GM12891 (cell line): ENCODE measurements around the gene ATP1A4.

ENCODE experiments used
- PAX5 ChIP-seq: IDR thresholded peaks from 2 replicates; pipeline ENCODE4 v1.6.1; 2011; ENCODE audit warnings: low read length, moderate library complexity, mild to moderate bottlenecking; ENCODE audit not compliant: insufficient read depth, severe bottlenecking
- POLR2A ChIP-seq: IDR thresholded peaks from 2 replicates; pipeline ENCODE4 v1.6.1; 2011; ENCODE audit warnings: low read depth, low read length, control low read depth
- POLR2AphosphoS5 ChIP-seq: IDR thresholded peaks from 2 replicates; pipeline ENCODE4 v1.6.1; 2011; ENCODE audit warnings: low read depth, low read length, control low read depth
- POU2F2 ChIP-seq: IDR thresholded peaks from 2 replicates; pipeline ENCODE4 v1.6.1; 2011; ENCODE audit warnings: low read depth, mild to moderate bottlenecking, control low read depth, low read length, moderate library complexity
- SPI1 ChIP-seq: IDR thresholded peaks from 2 replicates; pipeline ENCODE4 v1.6.1; 2011; ENCODE audit warnings: low read depth, low read length, control low read depth
- TAF1 ChIP-seq: IDR thresholded peaks from 2 replicates; pipeline ENCODE4 v1.6.1; 2011; ENCODE audit warnings: low read depth, low read length, control low read depth

GRCh38 chr1:160193091-160193819, 41.9 kb downstream of the ATP1A4 start:
- TF ChIP-seq TAF1 (no peak), POLR2A (no peak), POLR2AphosphoS5 (no peak), SPI1 (no peak), PAX5 (peak; percentile 15), POU2F2 (peak; percentile 86; the same call in 1 of the 2 replicates)
